ENCODE measurements around the gene PDSS1.

GRCh38 chr10:26773633-26774032, 76.1 kb downstream of the PDSS1 start:
- no peak for TF ChIP-seq CTCF (conservative IDR thresholded peaks at IDR 0.05; ENCODE audit: low read length)
- no peak for TF ChIP-seq EZH2phosphoT487 (IDR thresholded peaks at IDR 0.05; ENCODE audit: borderline replicate concordance)
